SH-SY5Y (cell line): Measurements from ENCODE around the gene GRIK3.

ENCODE experiments used
- GATA2 ChIP-seq: IDR thresholded peaks from 2 replicates; pipeline ENCODE4 v1.6.1; 2011; ENCODE audit warnings: mild to moderate bottlenecking, low read depth, low read length
- GATA3 ChIP-seq: IDR thresholded peaks from 2 replicates; pipeline ENCODE4 v1.6.1; 2011; ENCODE audit warnings: low read depth, mild to moderate bottlenecking, low read length, moderate library complexity

DNA sequence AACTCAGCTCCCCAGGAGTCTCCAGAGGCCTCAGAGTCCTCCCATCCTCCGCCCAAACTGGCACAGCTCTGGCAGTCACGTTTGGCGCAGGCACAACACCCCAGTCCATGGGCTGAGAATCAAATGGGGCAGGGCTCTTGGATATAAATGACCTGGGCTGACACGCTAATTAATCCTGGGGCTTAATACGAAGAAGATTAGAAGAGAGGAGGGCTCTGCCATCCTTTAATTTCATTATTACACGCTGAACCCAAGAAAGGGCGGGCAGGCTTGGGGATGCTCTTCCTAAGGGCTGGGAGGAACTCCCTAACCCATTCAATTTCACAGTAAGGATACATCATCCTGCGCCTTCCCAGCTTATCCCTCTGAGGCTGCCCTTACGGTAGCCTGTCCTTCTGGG, 2.4 kb downstream of the GRIK3 start:
- no peak for TF ChIP-seq GATA2
- no peak for TF ChIP-seq GATA3
